Activated naive CD8-positive, alpha-beta T cell treated with anti-CD3 and anti-CD28 coated beads, Interleukin-2, amount 50 U/mL, for 24 hours (primary cell): Measurements from ENCODE around the gene MOB2.

Experiments
- ATAC-seq: fragments of 150-1000 bp; cut with Tn5 transposase; one replicate; pipeline ENCODE4 v1.10.0; 2021
- DNase-seq: peaks from one replicate; pipeline ENCODE4 v3.0.0; 2021
- H3K27ac Mint-ChIP-seq: one replicate; pipeline ENCODE4 v1.8.0; 2021; ENCODE audit warnings: mild to moderate bottlenecking, mixed read lengths
- H3K27me3 Mint-ChIP-seq: one replicate; pipeline ENCODE4 v1.8.0; 2021; ENCODE audit warnings: mixed read lengths
- H3K36me3 Mint-ChIP-seq: one replicate; pipeline ENCODE4 v1.8.0; 2021; ENCODE audit warnings: low read depth, mixed read lengths
- H3K4me1 Mint-ChIP-seq: one replicate; pipeline ENCODE4 v1.8.0; 2021; ENCODE audit warnings: mixed read lengths
- H3K4me3 Mint-ChIP-seq: one replicate; pipeline ENCODE4 v1.8.0; 2021; ENCODE audit warnings: mild to moderate bottlenecking, moderate library complexity, mixed read lengths
- H3K9me3 Mint-ChIP-seq: one replicate; pipeline ENCODE4 v1.8.0; 2021; ENCODE audit warnings: mixed read lengths

Gene MOB2

DNA sequence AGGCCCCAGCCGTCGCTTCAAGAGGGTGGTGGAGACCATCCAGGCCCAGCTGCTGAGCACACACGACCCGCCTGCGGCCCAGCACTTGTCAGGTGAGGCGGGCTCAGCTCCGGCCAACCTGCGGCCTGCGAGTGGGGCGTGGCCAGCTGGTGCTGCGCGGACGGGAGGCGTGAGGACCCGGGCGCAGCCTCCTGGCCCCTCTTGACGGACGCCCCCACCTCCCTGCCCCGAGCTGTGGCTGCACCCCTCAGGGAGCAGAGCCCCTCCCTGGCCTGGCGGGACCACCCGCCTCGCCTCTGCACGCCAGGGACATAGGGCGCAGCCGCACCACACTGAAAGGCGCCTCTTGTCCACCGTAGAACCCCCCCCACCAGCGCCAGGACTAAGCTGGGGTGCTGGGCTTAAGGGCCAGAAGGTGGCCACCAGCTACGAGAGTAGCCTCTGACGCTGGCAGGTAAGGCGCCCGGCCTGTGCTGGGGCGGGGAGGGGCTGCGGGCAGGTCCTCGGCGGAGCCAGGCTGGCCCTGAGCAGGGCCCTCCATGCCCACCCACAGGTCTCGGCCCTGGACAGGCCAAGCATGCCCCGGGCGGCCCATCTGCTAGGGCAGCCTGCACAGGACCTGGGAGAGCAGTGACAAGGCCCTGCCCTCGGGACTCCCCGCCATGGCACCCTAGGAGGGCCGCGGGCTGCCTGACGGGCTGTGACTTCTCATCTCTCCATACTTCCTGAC lies 29.8 kb downstream of the MOB2 start:
- no peak overlapping the region for H3K27ac Mint-ChIP-seq
- H3K27me3 Mint-ChIP-seq: no peaks in the 10 kb centered on the region
- no peaks in the 10 kb centered on the region for H3K4me1 Mint-ChIP-seq
- no peak for DNase-seq
- no peaks in the 10 kb centered on the region for H3K9me3 Mint-ChIP-seq
- H3K4me3 Mint-ChIP-seq: no peak overlapping the region
- H3K36me3 Mint-ChIP-seq: no peaks in the 10 kb centered on the region
- no peak for ATAC-seq

DNA sequence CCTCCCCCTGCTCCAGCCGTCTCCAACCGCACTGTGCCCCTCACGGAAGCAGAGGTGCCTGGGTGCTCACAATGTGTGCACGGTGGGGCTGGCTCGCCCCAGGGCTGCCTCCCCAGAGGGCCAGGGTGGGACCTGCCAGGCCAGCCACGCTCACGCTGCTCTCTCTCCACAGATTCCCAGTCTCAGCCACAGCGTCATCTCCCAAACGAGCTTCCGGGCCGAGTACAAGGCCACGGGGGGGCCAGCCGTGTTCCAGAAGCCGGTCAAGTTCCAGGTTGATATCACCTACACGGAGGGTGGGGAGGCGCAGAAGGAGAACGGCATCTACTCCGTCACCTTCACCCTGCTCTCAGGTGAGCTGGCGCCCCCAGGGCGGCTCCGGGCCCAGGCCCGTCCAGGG lies 30.4 kb downstream of the MOB2 start:
- H3K4me3 Mint-ChIP-seq: no peak overlapping the region
- H3K4me1 Mint-ChIP-seq: no peaks in the 10 kb centered on the region
- H3K27me3 Mint-ChIP-seq: no peaks in the 10 kb centered on the region
- DNase-seq: no peak
- H3K36me3 Mint-ChIP-seq: no peaks in the 10 kb centered on the region
- no peak overlapping the region for H3K27ac Mint-ChIP-seq
- no peaks in the 10 kb centered on the region for H3K9me3 Mint-ChIP-seq
- ATAC-seq: no peak

DNA sequence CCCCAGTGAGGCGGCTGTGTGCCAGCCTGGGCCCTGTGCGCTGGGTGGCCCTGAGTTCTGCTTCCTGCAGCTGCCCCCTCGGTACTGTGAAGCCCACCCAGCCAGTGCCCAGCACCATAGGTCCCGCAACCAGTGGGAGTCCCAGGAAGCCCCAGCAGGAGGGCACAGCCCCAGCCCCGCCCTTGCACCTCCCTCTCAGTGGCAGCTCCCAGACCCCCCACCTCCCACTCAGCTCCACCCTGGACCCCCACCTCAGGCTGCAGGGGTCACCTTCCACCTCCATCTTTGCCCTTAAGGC lies 30.9 kb downstream of the MOB2 start:
- Mint-ChIP-seq H3K4me3 (no peak overlapping the region), H3K4me1 (no peaks in the 10 kb centered on the region), H3K36me3 (no peaks in the 10 kb centered on the region), H3K27me3 (no peaks in the 10 kb centered on the region), H3K9me3 (no peaks in the 10 kb centered on the region), H3K27ac (no peak overlapping the region)
- ATAC-seq (no peak), DNase-seq (no peak)

DNA sequence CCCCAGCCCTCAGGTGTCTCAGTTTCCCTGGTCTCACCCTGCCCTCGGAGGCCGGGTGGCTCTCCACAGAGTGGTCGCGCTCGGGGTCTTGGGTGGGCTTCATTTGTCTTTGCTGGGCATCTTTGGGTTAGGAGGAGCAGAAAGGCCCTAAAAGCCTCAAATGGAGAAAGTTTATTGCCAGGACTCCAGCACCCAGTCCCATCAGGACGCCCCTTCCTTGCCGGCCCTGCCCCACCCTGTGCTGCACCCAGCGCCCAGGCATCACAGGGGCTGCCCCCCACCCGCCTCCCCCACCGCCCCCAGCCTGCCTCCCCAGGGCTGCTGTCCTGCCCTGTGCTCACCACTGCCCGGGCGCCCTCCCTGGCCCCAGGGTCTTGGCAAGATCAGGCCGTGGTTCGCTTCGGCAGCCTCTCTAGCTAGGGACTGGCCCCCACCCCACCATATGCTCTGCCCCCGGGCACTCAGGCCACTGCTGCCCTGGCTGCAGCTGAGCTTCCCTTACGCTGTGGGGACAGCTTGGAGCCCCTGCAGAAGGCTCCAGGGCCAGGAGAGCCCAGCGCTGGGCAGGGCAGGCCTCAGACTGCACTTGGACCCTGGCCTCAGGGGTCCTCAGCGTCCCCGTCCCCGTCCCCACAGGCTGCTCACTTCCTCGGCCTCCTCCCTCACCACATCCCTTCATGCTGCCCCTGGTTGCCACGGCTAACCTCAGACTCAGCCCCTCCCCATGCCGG lies 31.4 kb downstream of the MOB2 start:
- H3K36me3 Mint-ChIP-seq: no peaks in the 10 kb centered on the region
- no peak overlapping the region for H3K27ac Mint-ChIP-seq

DNA sequence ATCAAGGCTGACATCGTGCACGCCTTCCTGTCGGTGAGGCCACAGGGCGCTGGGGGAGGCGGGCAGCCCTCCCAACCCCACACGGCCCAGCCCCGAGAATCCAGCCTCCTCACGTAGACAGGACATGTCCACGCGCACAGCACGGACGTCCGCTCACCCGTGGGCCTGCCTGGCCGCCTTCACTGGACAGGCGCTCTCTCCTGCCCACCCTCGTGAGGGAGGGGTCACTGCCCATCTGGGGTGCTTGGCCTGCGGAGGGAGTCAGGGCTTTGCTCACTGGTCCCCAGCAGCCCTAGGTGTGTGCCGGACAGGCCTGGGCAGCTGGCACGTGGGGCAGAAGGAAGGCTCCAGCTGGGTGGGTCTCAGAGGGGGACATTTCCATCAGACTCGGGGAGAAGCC lies 32.0 kb downstream of the MOB2 start:
- Mint-ChIP-seq H3K9me3 (no peaks in the 10 kb centered on the region), H3K36me3 (no peaks in the 10 kb centered on the region), H3K27me3 (no peaks in the 10 kb centered on the region), H3K4me1 (no peaks in the 10 kb centered on the region), H3K4me3 (no peak overlapping the region), H3K27ac (no peak overlapping the region)
- DNase-seq: no peak
- no peak for ATAC-seq

More for the DNA sequence above, 31.4 kb downstream of the MOB2 start:
- H3K4me1 Mint-ChIP-seq: no peaks in the 10 kb centered on the region
- no peak for DNase-seq
- no peaks in the 10 kb centered on the region for H3K27me3 Mint-ChIP-seq
- H3K4me3 Mint-ChIP-seq: no peak overlapping the region
- no peaks in the 10 kb centered on the region for H3K9me3 Mint-ChIP-seq
- no peak for ATAC-seq

DNA sequence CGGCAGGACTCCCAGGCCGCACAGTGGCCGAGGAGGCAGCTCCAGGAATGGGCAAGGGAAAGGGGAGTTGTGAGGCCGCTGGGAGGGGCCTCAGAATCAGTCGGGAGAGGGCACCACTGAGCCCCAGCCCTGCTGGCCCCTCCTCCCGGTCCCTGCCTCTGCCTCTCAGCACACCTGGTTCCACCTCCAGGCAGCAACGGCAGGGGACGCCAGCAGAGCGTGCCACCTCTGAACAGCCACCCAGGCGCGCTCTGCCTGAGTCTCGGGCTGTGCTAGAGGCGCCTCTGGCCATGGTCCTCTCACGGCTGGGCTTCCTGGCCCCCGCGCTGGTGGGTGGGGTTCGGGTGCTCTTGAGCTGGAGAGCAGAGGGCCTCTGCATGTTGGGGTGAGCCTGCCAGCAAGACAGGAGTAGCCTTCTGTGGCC lies 33.0 kb downstream of the MOB2 start:
- DNase-seq (peak; percentile 12), ATAC-seq (no peak)
- Mint-ChIP-seq H3K4me1 (no peaks in the 10 kb centered on the region), H3K36me3 (no peaks in the 10 kb centered on the region), H3K27ac (no peak overlapping the region), H3K4me3 (no peak overlapping the region), H3K9me3 (no peaks in the 10 kb centered on the region), H3K27me3 (no peaks in the 10 kb centered on the region)

DNA sequence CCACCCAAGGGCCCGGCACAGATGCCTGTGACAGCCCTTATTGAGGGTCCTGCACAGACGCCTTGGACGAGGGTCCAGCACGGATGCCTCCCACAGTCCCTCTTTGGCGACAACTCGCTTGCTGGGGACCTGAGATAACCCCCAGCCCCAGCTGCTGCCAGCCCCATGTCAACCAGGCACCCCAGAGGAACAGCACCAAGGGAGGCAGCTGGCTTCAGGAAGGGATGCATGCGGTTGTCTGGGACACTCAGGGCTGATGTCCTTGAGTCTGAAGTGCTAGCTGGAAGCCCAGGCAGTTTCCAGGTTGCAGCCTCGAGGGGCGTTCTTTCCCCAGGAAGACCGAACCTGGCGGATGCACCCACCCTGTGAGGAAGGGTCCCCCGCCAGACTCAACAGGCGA lies 33.8 kb downstream of the MOB2 start:
- Mint-ChIP-seq H3K36me3 (no peaks in the 10 kb centered on the region), H3K27me3 (no peaks in the 10 kb centered on the region), H3K4me3 (no peak overlapping the region), H3K9me3 (no peaks in the 10 kb centered on the region), H3K27ac (no peak overlapping the region), H3K4me1 (no peaks in the 10 kb centered on the region)
- ATAC-seq (no peak), DNase-seq (no peak)

DNA sequence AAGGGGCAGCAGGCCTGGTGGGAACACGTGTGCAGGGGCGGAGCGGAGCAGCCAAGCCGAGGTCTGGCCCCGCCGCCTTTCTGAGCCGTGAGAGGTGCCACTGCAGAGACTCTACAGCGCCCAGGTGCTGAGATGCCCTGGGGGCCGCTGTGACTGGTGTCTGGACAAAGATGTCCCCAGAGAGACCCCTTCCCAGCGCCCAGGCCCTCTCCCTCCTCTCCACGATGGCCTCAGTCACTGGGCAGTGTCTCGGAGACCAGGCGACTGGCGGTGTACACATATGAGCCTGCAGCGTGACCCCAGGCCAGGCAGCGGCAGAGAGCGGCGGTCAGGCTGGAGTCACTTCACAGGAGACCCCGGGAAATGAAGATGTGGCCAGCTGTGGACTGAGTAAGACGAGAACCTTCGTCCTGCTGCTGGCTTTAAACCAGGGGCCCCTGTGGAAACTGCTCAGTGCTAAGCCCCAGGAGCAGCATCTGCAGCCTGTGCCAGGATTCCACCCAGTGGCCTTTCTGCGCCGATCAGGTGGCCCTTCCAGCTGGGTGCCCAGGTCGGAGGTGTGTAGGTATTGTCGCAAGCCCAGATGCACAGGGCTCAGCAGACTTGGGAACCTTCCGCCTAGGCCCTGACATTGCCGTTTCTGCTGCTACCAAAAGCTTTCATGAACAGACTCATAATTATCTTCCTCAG lies 34.7 kb downstream of the MOB2 start:
- DNase-seq (no peak), ATAC-seq (no peak)
- Mint-ChIP-seq H3K27ac (no peak overlapping the region), H3K4me3 (no peak overlapping the region), H3K36me3 (no peaks in the 10 kb centered on the region), H3K27me3 (no peaks in the 10 kb centered on the region), H3K9me3 (no peaks in the 10 kb centered on the region), H3K4me1 (no peaks in the 10 kb centered on the region)

DNA sequence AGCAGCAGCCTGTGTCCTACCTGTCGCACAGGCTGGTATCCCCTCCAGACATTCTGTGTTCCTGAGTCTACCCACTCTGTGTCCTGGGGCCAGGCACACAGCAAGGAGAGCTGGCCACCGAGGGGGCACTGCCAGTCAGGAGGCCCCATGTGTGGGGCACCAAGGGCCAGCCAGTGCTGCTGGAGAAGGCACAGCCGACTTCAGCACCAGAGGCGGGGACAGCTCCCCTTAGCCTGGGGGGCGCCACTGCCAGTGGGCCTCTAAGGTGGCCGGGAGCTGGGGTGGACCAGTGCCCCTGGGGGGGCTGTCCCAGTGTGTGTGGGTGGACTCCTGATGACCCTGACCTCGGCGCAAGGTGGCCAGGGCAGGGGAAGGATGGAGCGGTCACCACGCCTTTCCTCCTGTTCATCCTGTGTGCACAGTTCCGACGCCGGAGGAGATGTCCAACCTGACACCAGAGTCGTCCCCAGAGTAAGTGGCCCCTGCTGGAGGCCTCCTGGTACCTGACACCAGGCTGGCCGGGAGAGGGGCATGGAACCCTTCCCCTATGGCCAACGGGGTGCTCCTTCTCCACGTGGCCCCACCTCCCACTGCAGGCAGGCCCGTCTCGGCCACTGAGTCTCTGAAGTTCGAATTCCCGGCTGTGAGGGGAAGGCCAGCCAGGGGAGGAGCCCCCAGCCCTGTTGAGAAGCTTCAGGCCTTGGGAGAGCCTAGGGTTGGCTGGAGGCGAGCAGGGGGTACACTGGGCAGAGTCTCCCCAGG lies 35.4 kb downstream of the MOB2 start:
- Mint-ChIP-seq H3K9me3 (no peaks in the 10 kb centered on the region), H3K4me3 (no peak overlapping the region), H3K36me3 (no peaks in the 10 kb centered on the region), H3K27ac (no peak overlapping the region), H3K4me1 (no peaks in the 10 kb centered on the region), H3K27me3 (no peaks in the 10 kb centered on the region)
- DNase-seq: no peak
- no peak for ATAC-seq

DNA sequence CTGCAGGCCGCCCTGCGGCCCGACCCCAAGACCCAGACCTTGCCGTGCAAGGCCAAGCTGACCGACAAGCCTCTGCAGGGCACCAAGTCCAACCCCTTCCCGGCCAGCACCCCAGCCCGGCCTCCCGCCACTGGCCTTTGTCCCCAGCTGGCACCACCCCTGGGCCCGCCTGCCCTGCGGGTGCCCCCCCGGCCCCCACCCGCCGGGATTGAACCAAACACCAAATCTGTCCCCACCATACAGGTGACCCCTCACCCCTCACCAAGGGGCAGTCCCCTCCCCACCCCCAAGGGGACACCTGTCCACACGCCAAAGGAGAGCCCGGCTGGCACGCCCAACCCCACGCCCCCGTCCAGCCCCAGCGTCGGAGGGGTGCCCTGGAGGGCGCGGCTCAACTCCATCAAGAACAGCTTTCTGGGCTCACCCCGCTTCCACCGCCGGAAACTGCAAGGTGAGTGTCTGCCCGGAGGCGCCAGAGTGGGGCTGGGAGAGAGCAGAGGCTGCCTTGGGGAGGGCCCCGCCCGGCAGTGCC lies 36.2 kb downstream of the MOB2 start:
- Mint-ChIP-seq H3K27me3 (no peaks in the 10 kb centered on the region), H3K4me3 (no peak overlapping the region), H3K27ac (no peak overlapping the region), H3K9me3 (no peaks in the 10 kb centered on the region), H3K4me1 (no peaks in the 10 kb centered on the region), H3K36me3 (no peaks in the 10 kb centered on the region)
- ATAC-seq (no peak), DNase-seq (no peak)

DNA sequence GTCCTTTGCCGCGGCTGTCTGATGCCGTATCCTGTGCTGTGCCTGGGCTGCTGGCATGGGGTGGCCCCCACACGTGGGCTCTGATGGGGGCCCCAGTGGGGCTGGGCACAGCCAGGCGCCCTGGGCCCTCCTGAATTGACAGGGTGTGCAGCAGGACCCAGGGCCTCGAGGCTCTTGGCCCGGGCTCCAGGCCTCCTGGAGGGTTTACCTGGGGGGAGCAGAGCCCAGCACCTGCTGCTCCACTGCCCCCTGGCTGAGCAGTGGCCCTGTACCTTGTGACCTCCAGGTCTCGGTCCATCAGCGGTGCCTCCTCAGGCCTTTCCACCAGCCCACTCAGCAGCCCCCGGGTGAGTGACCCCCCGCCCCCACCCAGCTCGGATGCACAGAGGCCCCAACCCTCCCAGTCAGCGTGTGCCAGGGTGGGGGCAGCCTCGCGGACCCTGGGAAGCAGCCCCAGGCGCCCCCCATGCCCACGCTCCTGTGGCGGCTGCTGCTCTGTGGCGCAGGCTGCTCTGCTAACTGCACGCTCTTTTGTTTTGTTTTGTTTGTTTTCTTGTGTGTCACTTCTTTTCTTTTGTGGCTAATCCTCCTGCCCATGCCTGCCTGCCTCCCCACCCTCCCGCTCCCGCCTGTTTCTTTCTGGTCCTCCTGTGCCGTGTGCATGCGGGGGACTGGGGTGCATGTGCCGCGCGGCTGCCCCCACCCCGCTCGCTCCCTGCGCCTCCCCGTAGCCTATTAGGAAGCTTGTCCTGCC lies 36.9 kb downstream of the MOB2 start:
- ATAC-seq (no peak), DNase-seq (no peak)
- Mint-ChIP-seq H3K27me3 (no peaks in the 10 kb centered on the region), H3K9me3 (no peaks in the 10 kb centered on the region), H3K27ac (no peak overlapping the region), H3K4me3 (no peak overlapping the region), H3K4me1 (no peaks in the 10 kb centered on the region), H3K36me3 (no peaks in the 10 kb centered on the region)

DNA sequence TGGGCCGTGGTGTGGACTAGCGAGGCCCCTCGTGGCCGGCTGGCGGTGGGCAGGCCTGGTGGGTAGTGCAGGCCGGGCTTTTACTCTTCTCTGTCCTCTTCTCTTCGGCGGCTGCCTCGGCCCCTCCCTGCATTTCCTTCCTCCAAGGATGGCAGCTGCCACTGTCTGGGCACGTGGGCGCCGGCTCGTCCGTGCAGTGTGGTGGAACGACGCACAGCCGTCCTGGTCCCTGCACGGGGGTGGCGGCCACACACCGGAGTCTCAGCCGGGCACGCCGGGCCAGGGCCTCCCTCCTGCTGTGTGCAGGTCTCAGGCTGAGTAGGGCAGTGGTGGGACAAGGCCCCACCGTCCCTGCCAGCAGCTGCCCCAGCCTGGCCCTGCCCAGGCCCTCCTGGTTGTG lies 37.7 kb downstream of the MOB2 start:
- Mint-ChIP-seq H3K4me1 (no peaks in the 10 kb centered on the region), H3K4me3 (no peak overlapping the region), H3K27me3 (no peaks in the 10 kb centered on the region), H3K27ac (no peak overlapping the region), H3K36me3 (no peaks in the 10 kb centered on the region), H3K9me3 (no peaks in the 10 kb centered on the region)
- ATAC-seq (no peak), DNase-seq (no peak)

DNA sequence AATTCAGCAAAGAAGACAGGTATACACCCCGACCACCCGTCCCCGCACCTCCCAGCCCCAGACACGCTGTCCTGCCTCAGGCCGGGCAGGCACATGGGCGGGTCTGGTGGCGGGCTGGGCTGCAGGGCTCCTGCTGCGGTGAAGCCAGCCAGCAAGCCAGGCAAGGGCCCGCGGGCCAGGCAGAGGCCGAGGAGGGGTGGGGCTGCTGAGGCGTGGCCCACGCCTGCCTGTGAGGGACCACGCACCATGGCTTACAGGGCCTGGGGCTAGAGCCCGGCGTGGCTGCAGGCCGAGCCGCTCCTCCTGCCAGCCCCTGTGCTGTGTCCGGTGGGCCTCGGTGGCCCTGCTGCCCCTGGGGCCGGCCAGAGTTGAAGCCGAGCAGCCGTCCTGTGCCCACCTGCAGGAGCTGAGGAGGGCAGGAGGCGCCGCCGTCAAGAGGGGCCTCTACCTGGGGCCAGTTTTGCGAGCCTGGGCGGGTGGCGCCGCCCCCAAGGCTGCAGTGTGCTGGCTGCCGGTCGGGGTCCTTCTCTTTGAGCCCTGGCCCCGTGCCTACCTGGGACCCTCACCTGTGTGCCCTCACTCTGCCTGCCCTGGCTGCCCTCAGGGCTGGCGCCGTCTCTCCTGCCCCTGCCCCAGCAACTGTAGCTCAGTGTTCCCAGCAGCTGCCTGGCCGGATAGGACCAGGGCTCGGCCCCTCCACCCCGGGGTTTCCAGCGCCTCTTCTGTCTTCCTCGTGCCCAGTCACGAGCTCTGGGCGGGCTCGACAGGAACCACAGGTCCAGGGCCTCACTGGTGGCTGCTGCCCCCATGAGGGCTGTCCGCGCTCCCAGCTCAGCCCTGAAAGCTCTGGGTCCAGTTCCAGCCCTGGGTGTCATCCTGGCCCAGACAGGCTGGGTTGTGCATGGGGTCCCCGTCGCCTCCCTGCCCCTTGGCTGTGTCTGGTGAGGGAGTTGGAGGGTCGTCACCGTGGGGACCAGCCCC lies 38.4 kb downstream of the MOB2 start:
- H3K27ac Mint-ChIP-seq: no peak overlapping the region
- DNase-seq (no peak), ATAC-seq (no peak)
- H3K4me1 Mint-ChIP-seq: no peaks in the 10 kb centered on the region
- no peaks in the 10 kb centered on the region for H3K36me3 Mint-ChIP-seq
- no peaks in the 10 kb centered on the region for H3K27me3 Mint-ChIP-seq
- no peak overlapping the region for H3K4me3 Mint-ChIP-seq
- no peaks in the 10 kb centered on the region for H3K9me3 Mint-ChIP-seq
